ENCODE measurements around the gene NRXN3. TPM values are rescaled to one million over a fixed set of nuclear protein-coding genes. Genes with fewer than 3 reads are reported as not detected.

Gene NRXN3
- total and polyA plus RNA-seq, 8 donors: 1.3 to 7.6 (median 1.5) TPM

GRCh38 chr14:79740066-79740601 is 1570.0 kb downstream of the NRXN3 start:
- no peaks in the 10 kb centered on the region for H3K36me3 ChIP-seq
- peaks cover 0 to 41% of the 10 kb centered on the region in 2 donors for H3K9me3 ChIP-seq
- DNase-seq (no peak), ATAC-seq (no peak)
- H3K4me3 ChIP-seq: no peak overlapping the region
- intact Hi-C loops (cut with DNase I): no loop called here
- no peaks in the 10 kb centered on the region for H3K4me1 ChIP-seq
- no peak overlapping the region for H3K27ac ChIP-seq
- no peaks in the 10 kb centered on the region for H3K27me3 ChIP-seq
- TF ChIP-seq CTCF (IDR thresholded peaks at IDR 0.05): no peak

GRCh38 chr14:79742142-79742541 is 1572.0 kb downstream of the NRXN3 start:
- intact Hi-C loops (cut with DNase I): no loop called here
- Histone ChIP-seq H3K27ac (no peak overlapping the region), H3K36me3 (no peaks in the 10 kb centered on the region), H3K27me3 (no peaks in the 10 kb centered on the region), H3K9me3 (peaks cover 0 to 22% of the 10 kb centered on the region in 2 donors), H3K4me3 (no peak overlapping the region), H3K4me1 (no peaks in the 10 kb centered on the region)
- no peak for ATAC-seq
- DNase-seq: no peak
- no peak for TF ChIP-seq CTCF (IDR thresholded peaks at IDR 0.05)

GRCh38 chr14:79745046-79745445 is 1574.9 kb downstream of the NRXN3 start:
- H3K9me3 ChIP-seq: no peaks in the 10 kb centered on the region
- no peak for TF ChIP-seq CTCF (IDR thresholded peaks at IDR 0.05)
- H3K27ac ChIP-seq: no peak overlapping the region
- no peaks in the 10 kb centered on the region for H3K36me3 ChIP-seq
- no peak for DNase-seq
- no peak overlapping the region for H3K4me3 ChIP-seq
- no peaks in the 10 kb centered on the region for H3K4me1 ChIP-seq
- ATAC-seq: no peak
- H3K27me3 ChIP-seq: no peaks in the 10 kb centered on the region
- intact Hi-C loops (cut with DNase I): no loop called here

- H3K9me3 ChIP-seq: no peaks in the 10 kb centered on the region
- H3K4me1 ChIP-seq: no peaks in the 10 kb centered on the region
- no peak for TF ChIP-seq CTCF (IDR thresholded peaks at IDR 0.05)
- H3K4me3 ChIP-seq: no peak overlapping the region
- DNase-seq (no peak), ATAC-seq (no peak)
- no peaks in the 10 kb centered on the region for H3K36me3 ChIP-seq
- intact Hi-C loops (cut with DNase I): no loop called here
- H3K27me3 ChIP-seq: no peaks in the 10 kb centered on the region
- no peak overlapping the region for H3K27ac ChIP-seq
Observed at GRCh38 chr14:79749065-79749464, 1578.9 kb downstream of the NRXN3 start.

- Histone ChIP-seq H3K9me3 (no peaks in the 10 kb centered on the region), H3K27ac (no peak overlapping the region), H3K4me3 (no peak overlapping the region), H3K27me3 (no peaks in the 10 kb centered on the region), H3K36me3 (no peaks in the 10 kb centered on the region), H3K4me1 (no peaks in the 10 kb centered on the region)
- intact Hi-C loops (cut with DNase I): no loop called here
- DNase-seq (no peak), ATAC-seq (no peak)
- TF ChIP-seq CTCF (IDR thresholded peaks at IDR 0.05): no peak
Observed at GRCh38 chr14:79758985-79759384, 1588.8 kb downstream of the NRXN3 start.

Data from left lung (tissue), 10 donors.